Measurements from ENCODE around the gene NRDE2.
A peak's percentile ranks its signal among the peaks of the same experiment; 100 is the strongest.

Gene NRDE2

DNA sequence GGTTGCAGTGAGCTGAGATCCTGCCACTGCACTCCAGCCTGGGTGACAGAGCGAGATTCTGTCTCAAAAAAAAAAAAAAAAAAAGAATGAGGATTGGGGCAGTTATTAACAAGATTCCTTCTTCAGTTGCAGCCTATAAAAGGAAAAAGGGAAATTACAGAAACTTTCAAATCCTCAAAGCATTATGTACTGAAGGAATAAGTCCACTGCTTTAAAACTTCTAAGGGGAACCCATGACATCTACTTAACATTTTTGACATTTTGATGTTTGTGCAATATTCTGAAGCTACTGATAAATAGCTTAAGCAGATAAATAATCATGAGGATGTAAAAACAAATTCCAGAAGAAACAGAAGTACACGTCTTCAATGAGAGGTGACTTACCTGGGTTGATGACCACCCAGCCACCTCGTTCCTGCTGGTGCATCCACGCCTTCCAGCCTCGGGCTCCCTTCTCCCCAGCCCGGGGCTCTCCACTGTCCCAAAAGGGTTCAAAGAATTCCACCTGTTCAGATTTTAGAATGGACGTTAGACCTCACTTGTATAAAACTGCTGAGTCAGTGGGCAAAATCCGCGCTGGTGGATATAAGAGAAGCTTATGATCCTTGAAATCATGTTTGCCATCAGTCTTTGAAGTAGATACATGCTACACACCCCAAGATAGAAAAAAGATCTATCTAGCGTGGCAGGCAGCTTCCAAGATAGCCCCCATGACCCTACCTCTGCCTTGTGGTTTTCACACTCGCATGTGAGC is 33.7 kb downstream of the NRDE2 start:
- no peak for DNase-seq

DNA sequence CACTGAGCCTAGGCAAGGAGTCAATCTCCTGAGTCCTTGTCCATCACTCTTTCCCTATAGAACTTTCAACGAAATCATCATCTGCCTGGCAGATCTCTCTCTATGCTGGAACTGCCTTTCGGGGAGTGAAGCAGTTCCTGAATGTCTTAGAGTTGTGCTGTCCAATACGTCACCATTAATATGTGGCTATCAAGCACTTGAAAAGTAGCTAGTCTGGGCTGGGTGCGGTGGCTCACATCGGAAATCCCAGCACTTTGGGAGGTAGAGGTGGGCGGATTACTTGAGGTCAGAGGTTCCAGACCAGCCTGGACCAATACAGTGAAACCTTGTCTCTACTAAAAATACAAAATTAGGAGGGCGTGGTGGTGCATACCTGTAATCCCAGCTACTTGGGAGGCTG is 35.1 kb downstream of the NRDE2 start:
- no peak for DNase-seq

DNA sequence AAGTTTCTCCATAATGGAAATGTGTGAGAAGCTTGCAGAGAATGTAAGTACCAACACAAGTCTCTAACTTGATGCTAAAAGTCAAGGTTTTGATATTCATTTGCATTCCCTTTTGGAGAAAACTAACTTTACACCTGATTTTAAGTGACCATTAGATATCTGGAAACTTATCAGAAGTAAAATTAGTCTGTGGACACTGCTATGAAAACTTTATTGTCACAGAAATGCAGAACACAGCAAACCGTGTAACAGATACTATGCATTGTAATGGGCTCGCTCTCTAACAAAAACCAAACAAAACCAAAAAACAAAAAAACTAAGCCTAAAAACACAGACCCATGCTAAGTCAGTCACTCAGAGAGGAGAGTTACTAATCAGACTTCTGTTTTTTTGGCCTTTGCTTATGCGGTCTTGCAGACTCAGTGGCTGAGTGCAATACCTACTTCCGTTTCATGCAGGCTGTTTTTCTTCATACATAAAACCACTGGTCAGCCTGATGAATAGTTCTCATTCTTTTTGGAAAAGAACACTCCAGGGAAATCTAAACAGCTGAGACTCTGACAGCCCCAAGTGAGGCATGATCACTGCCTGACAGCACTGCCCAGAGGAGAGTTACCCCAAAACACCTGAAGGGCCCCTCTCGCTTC is 35.7 kb downstream of the NRDE2 start:
- DNase-seq: no peak

GRCh38 chr14:90294872-90295271 is 36.9 kb downstream of the NRDE2 start:
- DNase-seq: no peak

- no peak for DNase-seq
These were observed 37.7 kb downstream of the NRDE2 start for GRCh38 chr14:90293766-90294730.

GRCh38 chr14:90291699-90292098 is 40.0 kb downstream of the NRDE2 start:
- DNase-seq: peak; percentile 25

DNA sequence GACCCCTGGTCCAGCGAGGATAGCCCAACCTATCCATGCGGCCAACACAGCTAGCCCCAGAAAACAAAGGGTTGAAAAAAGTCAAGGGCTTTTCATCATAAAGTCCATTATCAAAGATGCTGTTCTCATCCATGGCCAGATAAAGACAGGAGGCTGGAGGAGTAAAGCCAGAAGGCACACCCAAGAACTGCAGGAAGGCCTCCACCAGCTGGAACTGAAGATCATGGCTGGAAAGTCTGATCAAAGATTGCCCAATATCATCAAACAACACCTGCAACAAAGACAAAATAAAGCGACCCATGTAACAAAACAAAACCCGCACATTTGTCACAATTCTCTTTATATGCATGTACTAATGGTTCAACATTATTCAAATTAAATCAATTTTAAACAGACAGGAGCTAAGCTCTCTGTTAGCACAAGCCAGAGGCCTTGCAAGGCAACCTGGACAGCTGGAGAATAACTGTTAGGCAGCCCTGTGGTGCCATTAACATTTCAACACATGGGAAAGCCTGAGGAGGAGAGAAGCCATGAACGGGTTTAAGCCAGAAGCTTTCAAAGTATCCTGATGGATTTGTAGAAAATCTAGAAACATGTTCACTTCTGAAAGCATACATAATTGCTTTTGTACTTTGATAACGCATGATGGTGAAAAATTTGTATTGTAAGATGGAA is 41.3 kb downstream of the NRDE2 start:
- peak; percentile 6 for DNase-seq

DNA sequence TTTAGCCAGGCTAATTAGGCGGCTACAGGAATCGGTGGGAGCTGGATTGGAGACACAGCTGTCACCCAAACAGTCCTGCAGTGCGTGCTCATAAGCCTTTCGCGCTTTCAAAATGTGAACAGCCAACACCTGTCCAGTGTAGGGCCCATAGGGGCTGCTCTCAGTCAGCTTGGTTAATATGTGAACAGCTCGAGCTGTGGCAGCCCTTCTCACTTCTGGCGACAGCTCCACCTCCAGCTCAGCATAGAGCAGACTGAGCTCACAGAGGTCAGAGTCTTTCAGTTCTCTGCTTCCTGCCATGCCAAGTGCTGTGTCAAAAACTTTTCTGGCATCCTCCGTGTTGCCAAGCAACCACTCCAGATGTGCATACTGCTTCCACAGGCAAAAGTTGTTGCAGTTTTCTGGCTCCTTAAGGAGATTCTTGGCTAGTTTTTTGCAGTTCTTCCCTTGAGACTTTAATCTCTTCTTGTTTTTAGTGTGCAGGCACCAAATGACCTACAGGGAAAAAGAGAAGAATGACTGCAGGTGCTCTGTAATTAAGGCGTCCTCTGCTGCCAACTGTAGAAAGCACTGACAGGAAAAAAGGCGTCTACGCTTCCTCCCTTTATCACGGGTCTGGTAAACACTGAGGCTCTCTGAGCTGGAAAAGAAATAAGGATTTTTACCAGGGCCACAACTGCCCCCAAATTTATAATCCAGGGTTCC is 42.9 kb downstream of the NRDE2 start:
- DNase-seq: peak; percentile 25

- peak; percentile 38 for DNase-seq
These were observed 44.0 kb downstream of the NRDE2 start for GRCh38 chr14:90287791-90288190.

GRCh38 chr14:90281756-90282155 is 50.0 kb downstream of the NRDE2 start:
- no peak for DNase-seq

- DNase-seq: no peak
These were observed 50.5 kb downstream of the NRDE2 start for GRCh38 chr14:90281261-90281660.

- DNase-seq: no peak
These were observed 51.6 kb downstream of the NRDE2 start for GRCh38 chr14:90280096-90280495.

DNA sequence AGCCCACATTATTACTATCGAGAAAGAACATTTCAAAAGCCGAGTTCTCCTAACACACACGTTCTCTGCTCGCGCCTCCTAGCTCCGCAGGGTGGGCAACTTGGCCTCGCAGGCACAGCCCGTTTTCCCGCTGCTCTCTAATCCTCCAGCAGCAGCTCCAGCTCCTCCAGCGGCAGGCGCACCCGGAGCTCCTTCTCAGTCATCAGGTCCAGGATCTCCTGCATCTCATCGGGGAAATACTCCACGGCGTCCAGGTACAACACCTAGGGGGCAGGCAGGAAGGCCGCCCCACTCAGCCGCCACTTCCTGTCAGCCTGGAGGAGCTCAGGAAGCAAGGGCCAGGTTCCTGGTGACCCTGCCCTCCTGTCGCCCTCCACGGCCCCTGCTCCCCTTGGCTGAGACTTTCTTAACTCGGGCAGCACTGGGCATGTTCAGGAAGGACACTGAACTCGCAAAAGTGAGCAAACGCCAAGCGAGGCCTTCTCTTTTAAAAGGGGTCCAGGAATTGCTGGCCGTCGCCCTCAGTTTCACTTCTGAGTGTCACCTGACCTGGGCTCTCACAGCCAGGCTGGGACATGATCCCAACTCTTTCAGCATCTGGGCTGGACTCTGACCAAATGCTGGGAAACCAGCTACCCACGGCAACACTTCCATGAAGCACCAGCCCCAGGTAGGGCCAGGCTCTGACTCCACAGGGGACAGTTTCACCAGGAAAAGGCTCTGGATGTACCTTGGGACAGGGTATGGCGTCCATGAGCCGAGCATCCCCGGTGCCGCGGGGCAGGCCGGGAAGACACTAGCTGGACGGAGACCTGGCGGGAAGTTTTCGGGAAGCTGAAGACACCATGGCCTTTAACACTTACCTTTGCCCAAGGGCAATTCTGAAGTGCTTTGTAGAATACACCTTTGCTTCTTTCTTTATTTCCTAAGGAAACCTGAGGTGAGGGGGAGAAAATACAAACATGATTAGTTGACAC is 53.3 kb downstream of the NRDE2 start:
- no peak for DNase-seq

DNA sequence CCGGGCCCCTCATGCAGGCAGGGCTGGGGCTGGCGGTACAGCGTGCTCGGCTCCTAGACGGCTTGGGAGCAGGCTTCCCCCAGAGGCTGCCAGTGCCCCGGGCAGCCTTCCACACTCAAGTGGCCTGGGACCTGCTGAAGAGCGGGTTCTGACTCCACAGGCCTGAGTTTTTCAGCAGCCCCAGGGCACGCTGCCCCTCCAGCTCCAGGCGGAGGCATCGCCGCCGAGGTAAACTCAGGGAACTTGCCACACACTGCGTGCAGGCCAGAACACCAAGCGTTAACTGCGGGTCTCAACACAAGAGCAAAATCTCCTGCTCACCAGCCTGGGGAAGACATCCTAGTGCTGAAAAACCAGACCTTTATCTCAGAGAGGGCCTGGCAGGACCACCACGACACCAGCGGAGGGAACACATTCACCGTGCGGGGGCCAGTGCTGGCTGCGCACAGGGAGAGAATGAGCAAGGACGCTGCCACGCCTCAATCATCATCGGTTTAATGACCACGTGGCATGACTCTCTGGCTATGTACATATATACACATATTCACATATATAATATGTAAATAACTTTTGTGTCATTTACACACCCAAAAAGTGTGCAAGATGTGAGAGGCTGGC is 54.1 kb downstream of the NRDE2 start:
- no peak for DNase-seq

- no peak for DNase-seq
These were observed 54.9 kb downstream of the NRDE2 start for GRCh38 chr14:90276646-90277367.

DNA sequence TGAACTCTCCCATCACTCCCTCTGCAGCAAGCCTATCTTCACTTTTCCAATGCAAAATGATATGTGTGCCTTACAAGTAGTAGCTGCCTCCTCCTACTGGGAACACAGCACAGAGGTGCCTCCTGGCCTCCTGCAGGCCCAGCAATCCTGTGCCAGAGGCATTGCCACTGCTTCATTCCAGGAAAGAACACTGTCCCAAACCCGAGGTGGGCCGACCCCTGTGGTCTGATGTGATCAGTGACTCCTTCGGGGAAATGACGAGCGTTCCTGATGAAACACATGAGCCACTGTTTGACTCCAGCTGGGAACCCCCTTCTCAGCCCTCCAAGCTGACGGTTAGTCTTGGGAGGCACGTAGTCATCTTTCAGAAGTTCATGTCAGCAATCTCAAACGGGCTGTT is 55.9 kb downstream of the NRDE2 start:
- DNase-seq: peak; percentile 69

GRCh38 chr14:90275458-90275814 is 56.3 kb downstream of the NRDE2 start:
- DNase-seq: no peak

DNA sequence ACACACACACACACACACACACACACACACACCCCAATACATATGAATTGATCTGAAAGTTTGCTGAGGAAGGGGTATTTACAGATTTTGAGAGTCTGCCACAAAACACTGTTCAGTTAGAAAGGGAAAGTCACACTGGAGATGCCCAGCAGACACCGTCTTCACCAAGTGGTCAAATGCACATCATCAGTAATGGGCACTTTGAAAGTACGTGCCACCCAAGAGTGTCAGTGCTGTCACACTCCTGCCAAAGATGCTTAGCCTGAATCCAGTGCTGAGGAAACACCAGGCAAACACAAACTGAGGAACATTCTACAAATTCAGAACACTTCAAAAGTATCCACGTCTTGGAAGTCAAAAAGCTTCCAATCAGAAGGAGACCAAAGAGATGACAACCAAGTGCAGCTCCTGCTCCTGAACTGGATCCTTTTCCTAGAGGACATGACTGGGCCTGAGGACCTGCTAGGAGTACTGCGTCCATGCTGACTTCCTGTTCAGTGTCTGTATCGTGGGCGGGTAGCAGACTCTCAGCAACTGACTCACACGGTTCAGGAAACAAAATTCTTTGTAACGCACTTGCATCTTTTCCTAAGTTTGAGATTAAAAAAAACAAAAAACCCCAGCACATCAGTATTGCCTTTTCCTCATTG is 56.8 kb downstream of the NRDE2 start:
- DNase-seq: peak; percentile 71

GRCh38 chr14:90274019-90274418 is 57.7 kb downstream of the NRDE2 start:
- no peak for DNase-seq

Measured in activated effector memory CD4-positive, alpha-beta T cell treated with anti-CD3 and anti-CD28 coated beads, Interleukin-2, amount 50 U/mL, for 16 hours (primary cell).